HG03095 (cell line): Measurements from ENCODE around the gene NTNG2.

Experiments
- ATAC-seq: cut with Tn5 transposase; IDR thresholded peaks from one replicate; pipeline ENCODE4 v1.9.1; 2021; ENCODE audit warnings: moderate library complexity; ENCODE audit not compliant: unreplicated experiment

The NTNG2 gene

DNA sequence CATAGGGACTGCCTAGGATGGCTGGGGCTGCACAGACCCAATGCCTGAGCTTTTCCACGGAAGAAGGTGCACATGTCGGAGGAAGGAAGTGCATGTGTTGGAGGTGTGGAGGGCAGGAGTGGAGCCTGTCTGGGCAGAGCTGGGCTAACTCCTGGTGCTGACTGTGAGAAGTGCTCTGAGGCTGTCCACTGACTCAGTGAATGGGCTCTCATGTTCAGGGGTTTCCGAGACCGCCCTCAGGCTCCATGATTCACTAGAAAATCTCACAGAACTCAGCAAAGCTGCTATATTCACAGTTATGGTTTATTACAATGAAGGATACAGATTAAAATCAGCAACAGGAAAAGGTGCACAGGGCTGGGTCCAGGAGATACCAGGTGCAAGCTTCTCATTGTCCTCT, 37.2 kb downstream of the NTNG2 start:
- no peak for ATAC-seq

DNA sequence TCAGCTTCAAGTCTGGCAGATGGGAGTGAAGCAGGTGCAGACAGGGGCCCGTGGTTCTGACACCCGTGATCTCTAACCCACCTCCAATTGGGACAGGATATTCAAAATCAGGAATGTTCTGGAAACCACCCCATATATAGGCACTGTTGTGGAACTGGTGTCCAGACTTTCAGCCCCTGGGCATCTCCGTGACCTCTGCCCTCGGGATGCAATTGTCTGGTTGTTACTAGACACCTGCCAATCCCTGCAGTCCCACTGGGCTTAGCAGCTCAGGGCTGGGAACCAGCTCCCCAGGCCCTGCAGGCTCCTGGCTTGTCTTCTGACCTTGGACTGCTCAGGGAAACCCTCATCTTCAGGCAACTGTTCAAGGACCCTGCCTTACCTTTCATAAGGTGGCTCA, 38.8 kb downstream of the NTNG2 start:
- no peak for ATAC-seq

DNA sequence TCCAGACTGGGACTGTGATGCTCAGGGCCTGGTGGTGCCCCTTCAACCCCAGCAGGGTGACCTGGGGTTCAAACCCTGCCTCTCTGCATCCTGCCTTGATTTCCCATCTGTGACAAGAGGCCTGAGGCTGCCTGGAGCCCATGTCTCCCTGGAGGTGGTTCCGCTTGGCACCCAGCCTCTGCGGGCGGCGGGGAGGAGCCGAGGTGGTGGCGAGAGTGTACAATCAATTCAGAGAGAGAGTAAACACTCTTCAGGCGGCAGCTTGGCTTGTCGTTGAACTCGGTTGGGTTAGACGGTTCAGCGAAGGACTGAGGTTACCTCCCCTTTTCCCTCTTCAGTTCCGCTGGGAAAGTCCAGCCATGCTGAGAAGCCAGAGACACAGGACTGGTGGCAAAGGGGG, 39.3 kb downstream of the NTNG2 start:
- no peak for ATAC-seq

DNA sequence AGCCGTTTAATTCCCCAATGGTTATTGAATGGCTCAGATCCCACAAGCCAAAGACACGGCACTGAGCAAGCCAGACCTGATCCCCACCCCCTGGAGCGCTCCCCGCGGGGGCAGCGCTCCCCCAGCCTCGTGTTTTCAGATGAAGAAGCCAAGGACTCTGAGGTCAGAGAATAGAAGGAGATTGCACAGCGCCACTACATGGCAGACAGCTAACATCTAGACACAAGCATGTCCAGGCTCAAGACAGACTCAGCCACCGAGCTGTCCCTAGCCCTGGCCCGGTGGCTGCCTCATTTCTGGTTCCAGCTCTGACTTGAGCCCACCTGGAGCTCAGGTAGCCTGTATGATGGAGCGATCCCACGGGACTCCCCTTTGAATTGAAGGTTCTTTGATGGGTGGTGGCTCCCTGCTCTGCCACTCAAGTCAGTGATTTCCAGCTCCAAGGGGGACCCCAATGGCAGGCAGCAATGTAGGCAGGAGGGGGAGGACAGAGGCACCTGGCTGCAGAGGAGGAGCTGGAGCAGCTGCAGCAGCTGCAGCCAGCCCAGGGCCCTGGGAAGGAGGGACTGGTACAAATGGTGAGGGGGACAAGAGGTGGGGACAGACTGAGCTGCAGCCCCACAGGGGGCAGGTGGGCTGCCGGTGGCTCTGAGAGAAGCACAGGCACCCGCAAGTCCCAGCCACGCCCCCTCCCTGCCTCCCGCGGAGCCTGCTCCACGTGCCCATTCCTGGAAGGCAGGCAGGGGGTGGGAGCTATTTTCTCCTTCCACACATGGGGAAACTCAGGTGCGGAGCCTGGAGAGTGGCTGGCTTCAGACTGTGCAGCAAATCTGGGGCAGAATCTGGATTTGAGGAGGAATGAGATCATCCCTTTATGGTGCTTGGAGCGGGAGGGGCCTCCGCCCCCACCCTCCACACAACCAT, 40.2 kb downstream of the NTNG2 start:
- ATAC-seq: no peak

DNA sequence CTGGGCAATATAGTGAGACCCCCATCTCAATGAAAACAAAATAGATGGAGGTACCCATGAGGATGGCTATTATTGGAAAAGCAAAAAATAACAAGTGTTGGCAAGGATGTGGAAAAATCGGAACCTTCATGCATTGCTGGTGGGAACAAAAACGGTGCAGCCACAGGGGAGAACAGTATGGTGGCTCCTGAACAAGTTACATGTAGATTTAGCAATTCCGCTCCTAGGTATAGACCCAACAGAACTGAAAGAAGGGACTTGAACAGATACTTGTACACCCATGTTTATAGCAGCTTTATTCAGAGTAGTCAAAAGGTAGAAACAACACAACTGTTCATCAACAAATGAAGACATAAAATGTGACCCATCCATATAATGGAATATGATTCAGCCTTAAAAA, 43.0 kb downstream of the NTNG2 start:
- no peak for ATAC-seq

DNA sequence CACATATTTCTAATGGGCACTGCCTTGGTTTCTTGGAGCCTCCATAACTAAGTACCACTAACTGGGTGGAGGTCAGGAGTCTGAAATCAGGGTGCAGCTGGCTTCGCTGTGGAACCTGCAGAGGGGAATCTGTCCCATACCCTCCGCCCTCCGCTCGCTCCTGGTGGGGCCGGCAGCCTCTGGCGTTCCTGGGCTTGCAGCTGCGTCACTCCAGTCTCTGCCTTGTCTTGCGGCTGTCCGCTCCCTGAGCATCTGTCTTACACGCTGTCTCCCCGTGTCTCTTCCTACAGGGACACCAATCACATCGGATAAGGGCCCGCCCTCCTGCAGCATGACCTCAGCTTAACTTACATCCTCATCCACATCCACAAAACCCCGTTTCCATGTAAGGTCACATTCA, 45.4 kb downstream of the NTNG2 start:
- no peak for ATAC-seq

DNA sequence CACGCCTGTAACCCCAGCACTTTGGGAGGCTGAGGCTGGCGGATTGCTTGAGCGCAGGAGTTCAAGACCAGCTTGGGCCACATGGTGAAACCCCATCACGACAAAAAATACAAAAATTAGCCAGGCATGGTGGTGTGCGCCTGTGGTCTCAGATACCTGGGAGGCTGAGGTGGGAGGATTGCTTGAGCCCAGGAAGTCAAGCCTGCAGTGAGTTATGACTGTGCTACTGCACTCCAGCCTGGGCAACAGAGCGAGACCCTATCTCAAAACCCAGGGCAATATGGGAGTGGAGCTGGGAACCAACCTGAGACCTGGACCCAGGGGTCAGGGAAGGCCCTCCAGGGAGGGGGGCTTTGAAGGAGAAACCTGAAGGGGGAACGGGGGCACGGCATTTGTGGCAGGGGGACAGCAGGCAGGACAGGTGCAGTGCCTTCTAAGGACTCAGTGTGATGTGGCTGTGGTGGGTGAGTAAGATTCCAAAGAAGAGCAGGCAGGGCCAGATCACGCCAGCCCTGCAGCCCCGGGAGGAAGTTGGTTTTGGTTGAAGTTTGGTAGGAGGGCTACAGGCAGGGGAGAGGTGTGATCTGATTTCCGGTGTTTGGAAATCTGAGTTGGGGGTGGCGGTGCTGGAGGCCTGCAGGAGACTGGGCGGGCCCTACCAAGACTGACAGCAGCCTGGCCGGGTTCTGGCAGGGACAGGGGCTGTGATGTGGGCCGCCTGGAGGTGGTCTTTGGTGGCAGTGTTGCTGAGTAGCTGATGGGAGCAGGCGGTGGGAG, 46.2 kb downstream of the NTNG2 start:
- no peak for ATAC-seq

DNA sequence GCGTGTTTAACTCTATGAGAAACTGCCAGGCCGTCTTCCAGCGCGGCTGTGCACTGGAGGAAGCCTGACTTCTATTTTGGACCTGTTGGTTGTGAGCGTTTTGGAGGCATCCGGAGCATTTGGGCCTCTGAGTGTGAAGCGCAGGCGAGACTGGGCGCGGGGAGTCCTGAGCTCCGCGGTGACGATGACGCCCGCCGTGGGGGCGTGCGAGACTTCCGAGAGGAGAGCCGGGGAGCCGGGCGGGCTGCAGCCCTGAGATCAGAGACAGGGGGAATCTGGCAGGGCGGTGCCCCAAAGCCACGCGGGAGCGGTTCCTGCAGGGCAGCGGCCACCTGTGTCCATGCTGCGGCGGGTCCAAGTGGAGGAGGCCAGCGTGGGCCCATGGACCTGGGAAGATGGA, 47.4 kb downstream of the NTNG2 start:
- no peak for ATAC-seq

DNA sequence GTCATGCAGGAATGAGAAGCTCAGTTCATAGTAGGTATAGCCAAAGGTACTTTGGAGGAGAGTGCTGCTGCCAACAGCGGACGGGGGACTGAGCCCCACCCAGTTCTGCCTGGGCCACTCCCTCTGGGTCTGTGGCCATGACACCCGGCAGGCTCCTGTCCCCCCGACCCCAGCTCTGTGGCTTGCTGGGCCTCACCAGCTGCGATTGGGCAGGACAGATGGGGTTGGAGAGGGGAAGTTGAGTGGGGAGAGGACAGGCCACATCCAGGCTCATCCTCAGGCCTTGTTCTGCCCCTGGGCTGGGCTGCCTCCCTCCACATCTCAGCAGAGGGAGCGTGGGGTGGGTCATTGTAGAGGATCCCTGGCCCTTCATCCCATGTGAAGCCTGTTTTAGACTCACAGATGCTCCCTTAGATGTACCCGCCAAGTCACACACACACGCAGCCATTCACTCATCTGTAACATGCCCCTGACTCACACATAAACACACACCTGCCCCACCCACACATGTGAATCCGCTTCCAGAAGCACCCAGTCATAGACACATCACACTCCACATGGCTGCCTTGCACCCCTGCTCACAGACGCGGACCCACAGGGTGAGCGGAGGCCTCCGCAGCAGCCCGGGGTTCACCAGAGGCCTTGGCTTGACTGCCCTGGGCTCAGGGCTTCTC, 48.8 kb downstream of the NTNG2 start:
- no peak for ATAC-seq

DNA sequence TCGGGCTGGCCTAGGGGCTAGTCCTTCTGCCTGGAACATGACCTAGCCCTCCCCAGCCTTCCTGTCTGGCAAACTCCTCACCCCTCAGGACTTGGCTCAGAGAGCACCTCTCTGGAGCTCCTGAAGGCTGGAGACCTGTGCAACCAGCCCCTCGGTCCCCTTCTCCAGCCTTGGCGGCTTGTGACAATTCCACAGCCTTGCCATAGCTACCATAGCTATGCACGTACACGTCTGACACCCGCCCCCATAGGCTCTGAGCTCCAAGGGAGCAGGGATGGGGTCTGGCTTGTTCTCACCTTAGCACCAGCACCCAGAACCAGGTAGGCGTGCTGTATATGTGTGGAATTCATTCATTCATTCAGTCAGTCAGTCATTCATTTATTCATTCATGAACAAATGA, 49.7 kb downstream of the NTNG2 start:
- ATAC-seq: no peak

DNA sequence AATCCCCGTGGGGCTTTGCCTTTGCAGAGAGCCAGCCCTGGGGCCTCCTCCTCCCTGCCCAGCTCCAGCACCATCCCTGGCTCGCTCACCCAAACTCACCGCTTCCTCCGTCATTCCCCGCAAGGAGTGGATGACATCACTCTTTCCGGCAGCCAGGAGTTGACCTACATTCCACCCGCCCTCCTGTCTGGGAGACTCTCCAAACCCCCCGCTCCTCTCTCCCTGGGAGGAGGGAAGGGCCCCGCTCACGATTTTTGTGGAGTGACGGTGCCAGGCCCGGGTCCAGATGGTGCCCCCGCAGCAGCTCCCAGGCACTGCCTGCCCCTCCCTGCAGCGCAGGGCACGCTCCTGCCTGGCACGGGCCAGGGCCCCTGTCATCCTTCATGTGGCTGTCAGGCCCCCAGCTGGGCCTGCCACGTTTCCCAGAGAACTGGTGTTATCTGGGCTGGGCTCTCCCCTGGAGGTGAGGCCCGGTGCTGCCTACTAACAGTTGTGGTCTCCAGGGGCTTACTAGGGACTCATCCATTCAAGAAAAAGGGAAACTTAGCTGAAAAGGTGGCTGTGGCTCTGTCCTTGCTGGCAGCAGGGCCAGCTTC, 52.3 kb downstream of the NTNG2 start:
- ATAC-seq: no peak

DNA sequence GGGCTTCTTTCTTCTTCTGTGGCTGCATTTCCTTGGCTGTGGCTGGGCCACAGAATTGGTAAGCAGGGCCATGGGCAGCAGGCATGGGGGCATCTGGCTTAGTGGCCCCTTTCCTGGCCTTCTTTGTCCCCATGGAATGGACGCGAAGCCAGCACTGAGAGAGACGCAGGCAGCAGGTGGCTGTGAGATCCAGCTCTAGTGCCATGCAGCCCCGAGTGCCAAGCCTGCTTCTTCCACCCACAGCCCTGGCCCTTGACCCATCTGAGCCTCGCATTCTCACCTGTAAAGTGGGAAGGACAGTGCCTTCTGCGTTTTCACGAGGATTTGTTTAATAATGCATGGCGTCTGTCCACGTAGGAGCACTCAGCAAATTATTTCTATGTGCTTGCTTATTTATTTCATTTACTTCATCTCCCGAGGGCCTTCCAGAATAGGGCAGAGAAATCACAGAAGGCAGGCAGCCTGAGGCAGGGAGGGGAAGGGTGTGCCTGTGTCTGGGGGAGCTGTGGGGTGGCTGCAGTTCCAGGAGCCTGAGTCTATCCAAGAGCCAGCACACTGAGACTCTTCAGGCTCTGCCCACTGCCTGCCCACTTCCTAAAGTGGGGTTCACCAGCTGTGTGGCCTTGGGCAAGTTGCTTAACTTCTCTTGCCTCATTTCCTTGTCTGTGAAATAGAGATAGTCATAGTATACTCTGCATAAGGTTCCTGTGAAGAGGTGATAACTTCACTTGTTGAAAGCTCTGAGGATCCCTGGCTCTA, 55.2 kb downstream of the NTNG2 start:
- ATAC-seq: no peak

DNA sequence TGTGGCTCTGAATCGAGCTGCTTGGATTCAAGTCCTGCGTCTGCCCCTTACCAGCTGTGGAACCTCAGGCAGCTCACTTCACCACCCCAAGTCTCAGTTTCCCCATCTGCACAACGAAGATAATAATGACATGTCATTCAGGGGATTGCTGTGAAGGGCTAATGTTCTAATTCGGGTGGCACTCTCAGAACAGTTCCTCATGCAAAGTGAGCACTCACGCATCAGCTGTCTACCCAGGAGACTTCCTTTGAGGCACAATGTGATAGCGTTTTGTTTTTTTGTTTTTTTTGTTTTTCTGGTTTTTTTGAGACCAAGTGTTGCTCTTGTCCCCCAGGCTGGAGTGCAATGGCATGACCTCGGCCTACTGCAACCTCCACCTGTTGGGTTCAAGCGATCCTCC, 56.4 kb downstream of the NTNG2 start:
- ATAC-seq: no peak

DNA sequence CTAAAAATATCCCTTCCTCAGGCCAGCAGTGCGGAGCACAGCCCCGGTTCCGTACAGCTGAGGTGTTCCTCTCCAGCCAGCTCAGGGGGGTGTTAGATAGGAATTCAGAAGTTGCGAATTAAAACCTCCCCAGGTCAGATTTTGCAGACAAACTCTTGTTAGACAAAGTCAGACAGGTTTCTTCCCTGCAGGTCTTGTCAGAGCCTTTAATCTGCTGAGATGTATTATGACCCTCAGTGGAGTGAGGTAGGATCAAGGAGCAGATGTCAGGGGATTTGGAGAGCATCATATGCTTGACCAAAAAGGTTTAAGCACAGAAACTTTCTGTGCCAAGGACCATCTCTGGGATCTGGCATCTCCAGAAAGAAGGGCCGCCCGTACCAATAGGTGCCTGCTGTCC, 60.1 kb downstream of the NTNG2 start:
- ATAC-seq: no peak

DNA sequence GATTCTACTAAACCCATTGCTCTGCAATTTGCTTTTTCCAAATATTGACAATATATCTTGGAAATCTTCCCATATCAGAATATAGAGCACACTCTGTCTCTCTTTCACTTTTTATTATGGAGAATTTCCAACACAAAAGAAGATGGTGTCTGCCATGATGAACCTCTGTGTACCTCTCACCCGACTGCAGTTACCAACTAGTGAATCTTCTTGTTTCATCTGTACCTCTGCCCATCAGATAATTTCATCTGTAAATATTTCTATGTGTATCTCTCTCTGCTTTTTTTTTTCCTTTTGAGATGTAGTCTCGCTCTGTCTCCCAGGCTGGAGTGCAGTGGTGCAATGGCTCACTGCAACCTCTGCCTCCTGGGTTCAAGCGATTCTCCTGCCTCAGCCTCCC, 62.8 kb downstream of the NTNG2 start:
- ATAC-seq: no peak

DNA sequence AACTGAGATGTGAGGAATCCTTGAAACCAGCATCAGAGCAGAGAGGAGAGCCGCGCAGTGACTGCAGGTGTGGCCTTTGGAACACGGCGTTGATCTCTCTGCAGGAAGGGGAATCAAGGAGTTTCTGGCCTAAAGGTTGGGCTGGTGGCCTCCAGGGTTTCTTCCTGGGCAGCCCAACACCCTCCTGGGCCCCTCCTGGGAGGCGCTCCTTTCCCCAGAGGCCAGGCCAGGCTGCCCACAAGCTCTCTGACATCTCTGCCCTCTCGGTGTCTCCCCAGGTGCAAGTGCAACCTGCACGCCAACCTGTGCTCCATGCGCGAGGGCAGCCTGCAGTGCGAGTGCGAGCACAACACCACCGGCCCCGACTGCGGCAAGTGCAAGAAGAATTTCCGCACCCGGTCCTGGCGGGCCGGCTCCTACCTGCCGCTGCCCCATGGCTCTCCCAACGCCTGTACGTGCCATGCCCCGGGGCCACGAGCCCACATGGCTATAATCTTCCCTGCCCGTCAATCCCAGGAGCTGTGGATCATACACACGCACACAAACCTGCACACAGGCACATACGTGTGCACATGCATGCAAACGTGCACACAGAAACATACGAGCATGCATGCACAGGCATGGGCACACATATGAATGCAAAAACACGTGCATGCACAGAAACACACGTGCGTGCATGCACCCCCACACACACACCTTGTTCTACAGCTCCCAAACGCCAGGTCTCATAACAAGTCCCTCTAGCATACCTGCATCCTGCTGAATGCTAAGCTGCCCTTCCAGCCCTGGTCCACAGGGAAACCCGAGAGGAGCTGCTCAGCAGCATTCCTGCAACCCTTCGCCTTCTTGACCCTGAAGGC, 64.9 kb downstream of the NTNG2 start:
- ATAC-seq: no peak

DNA sequence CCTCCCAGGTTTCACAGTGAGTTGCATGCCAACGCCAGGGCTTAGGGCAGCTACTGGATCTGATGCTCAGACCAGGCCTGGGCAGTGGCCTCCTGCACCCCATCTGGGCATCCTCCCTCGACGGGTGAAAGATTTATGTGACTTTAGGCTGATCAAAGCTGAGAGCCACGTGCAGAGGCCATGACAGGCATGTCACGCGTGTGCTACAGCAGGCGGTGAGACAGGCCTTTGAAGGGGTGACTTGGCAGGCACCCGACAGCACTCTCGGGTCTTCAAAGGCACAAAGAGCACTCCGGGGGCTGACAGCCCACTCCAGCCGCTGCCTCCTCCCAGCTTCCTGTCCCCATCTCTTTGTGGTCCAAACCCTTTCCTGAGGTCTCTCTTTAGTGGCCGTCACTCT, 66.2 kb downstream of the NTNG2 start:
- ATAC-seq: no peak

DNA sequence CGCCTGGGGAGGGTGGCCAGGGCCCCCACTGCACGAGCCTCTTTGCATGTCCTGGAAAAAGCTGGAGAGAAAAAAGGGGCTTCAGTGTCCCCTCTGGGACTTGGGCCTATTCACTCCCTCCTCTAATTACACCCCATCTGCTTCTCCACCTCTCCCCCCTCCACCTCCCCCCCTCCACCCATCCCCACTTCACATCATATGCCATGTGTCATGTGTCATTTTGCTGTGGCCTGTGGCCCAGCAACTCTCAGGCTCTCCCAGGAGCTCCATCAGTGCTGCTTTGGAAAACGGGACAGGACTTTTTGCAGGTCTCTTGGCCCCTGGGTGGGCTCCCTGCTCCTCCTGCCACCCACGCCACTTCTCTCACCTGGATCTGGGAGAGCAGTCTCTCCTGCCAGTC, 68.7 kb downstream of the NTNG2 start:
- ATAC-seq: no peak

DNA sequence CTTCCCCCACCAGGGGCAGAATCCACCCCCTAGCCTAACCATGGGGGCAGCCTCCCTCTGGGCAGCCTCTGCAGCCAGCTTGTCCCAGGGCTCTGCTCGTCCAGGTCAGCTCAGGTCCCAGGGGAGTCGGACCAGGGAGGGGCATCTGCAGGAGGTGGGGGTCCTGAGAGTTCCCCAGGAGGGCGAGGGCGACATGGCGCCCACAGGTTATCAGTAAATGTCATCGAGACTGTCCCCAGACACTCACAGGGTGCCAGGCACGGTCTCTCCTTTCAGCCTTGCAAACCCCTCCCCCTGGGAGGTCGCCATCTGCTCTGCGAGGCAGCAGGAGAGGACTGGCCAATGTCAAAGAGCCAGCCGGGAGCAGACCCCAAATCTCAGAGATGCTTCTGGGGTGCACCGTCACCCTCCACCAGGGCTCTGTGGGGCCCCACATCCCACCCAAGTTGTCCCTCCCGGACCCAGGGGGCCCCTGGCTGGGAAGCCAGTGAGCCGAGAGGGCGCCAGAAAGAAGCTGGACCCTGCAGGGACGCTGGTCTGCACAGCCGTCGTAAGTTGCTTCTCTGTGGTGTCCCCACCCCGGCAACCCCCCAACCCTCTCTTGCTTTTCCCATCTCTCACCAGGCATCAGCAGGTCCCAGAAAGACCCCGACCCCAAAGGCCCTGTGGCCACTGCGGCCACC, 69.3 kb downstream of the NTNG2 start:
- ATAC-seq: no peak
